HTERT RPE-1 (cell line): Measurements from ENCODE around the gene FOXP4.

ENCODE experiments used
- in situ Hi-C: fragments of 300-500 bp; cut with MboI; formaldehyde crosslinking; loops from 4 replicates; pipeline ENCODE4 v1.14.3; 2020; ENCODE audit warnings: low sequenced_read_pairs

Gene FOXP4

DNA sequence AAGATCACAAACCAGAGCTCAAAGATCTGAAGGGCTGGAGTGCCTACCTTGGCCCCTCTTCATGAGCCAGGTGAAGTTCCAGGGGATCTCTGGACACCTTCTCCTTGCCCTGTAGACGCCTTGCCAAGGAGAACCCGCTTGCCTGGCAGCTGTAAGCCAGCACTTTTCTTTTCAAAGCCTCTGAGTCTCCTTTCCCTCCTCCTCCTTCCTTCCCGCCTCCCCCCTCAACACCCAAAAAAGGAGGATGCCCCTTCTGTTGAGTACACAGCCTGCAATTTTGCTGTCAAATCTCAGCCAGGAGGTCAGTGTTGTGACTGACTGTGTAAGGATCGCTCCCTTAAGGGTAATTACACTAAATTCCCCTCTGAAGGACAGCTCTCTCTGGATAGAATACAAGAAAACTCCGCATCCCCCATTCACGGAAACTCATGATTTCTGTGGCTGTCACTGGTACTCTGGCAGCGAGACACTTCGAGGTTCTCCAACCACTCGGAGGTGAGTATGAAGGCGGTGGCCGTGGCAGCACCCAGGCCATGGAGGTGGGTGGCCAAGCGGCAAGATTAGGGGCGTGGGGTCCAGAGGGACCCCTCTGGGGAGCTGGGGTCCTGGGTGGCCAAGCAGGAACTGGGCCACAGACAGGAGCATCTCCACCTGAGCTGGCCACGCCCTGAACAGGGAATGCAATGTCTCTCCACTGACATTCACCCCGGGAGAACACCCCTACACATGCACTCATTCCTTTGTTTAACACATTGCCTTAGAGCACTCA, 23.2 kb upstream of the FOXP4 start:
- in situ Hi-C loops = no loop called here

DNA sequence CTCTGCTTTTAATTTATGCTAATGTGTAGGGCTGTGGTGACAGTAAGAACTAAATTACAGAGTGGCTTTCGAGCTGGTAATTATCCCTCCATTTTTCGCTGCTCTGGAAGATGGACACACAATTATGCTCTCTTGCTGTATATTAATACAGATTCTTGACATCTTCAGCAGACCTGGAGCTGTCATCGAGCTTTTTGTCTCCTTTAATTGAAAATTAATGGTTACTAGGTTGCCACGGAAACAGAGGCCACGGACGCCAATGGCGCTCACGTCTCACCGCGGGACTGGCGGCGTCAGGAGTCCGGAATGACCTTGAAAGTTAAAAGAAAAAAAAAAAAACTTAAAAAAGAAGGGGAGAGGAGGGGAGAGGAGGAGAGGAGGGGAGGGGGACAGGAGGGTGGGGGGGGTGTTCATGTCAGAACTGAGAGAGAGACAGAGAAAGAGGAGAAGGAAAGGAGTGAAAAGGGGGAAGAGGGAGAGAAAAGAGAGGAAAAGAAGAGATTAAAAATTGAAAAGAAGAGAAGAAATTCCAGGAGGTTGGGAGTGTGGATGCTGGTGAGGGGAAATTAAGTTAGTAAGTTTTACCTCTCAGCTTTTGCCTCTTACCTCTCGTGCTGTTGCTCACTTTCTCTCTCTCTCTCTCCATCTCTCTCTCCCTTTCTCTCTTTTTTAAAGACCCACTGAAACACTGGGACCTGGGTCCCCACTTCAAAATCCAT, 22.1 kb upstream of the FOXP4 start:
- in situ Hi-C loops = no loop called here

DNA sequence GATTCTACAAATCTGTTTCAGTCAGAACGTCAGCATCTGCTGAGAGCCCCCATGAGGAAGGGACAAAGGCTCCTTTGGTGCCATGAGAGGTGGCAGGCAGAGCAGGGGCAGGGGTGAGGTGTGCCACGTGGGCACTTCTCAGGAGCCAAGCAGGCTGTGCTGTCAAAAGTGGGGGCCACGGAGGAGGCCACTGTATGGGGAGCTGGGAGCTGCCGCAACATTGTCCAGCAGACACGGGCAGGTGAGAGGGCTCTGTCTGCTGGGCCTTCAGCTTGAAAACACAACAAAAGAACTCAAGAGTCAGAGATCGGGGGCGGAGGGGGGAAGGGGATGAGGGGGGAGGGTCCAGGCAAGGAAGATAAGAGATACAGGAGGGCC, 21.6 kb upstream of the FOXP4 start:
- in situ Hi-C loops = no loop called here

DNA sequence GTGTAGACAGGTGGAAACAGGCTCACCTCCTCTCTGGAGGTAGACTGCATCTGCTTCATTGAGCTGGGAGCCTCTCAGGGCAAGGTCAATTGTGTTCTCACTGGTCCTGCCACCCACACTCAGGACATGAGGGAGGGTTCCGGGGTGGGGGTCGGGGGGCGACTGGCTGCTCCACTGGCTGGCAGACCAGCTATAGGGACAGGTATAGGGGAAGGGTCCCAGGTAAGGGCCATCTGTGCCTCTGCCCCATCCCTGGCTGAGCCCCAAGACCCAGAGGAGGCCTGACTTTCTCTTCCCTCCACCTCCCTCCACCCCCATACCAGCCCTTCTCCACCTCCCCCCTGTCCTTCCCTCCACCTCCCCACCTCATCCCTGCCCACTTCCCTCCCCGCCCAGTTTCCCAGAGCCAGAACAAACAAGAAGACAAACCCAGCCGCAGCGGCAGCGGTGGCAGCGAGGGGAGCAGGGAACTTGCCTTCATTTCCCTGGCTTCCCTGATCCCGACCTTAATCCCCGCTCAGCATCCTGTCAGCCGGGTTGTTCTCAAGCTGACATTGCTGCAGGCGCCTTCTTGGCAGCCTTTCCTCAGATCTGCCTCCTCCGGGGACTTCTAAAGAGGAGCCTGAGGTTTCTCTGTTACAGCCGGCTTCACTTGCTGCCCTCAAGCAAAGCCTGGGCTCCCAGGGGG, 18.3 kb upstream of the FOXP4 start:
- in situ Hi-C loops = no loop called here

DNA sequence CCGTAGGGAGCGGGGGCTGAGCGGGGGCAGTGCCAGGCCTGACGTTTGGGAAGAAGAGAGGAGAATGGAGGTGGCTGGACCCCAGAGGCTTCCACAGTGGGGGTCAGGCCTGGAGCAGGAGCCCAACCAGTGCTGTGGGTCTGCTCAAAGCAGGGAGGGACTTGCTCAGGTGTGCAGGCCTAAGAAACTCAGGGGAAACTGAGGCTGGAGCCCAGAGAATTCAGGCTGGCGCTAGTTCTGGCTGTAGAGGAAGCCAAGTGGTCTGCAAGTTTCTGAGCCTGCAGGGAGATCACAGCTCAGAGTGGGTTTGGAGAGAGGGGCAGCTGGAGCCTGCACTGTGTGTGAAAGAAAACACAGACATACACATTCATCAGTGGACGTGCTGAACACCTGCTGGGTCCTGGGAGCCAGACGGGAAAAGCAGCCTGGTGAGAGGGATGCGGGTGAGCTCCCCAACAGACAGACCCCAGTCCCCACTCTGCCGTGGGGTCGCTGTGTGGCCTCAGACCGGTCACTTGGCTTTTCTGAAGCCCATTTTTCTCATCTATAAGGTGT, 17.7 kb upstream of the FOXP4 start:
- in situ Hi-C loops = no loop called here

DNA sequence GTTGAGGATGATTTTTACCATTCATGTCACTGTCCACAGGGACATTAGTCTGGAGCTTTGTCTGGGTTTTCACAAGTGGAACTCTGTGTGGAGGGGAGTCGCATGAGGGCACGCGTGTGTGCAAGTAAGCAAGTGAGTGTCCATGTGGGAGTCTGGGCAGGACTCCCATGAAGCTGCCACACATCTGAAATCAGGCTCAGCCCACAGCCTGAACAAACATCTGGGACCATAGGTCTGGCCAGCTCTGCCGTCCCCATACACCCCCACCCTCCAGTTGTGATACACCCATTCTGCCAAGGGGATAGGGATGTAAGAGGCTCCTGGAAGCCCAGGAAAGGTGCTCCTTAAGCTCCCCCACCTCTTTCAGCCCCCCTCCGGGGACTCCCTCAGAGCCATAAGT, 17.1 kb upstream of the FOXP4 start:
- in situ Hi-C loops = no loop called here

DNA sequence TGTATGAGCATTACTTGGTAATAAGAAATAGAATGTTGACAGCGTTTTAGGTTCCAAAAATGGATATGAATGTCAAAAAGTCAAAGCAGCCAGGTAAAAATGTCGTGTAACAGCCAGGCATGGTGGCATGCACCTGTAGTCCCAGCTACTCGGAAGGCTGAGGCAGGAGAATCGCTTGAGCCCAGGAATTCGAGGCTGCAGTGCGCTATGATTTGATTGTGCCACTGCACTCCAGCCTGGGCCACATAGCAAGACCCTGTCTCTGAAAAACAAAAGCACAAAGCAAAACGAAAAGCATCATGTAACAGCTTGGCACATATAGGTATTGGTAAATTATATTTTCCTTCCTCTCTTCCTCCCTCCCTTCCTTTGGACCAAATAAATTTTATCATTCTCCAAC, 16.2 kb upstream of the FOXP4 start:
- in situ Hi-C loops = no loop called here

DNA sequence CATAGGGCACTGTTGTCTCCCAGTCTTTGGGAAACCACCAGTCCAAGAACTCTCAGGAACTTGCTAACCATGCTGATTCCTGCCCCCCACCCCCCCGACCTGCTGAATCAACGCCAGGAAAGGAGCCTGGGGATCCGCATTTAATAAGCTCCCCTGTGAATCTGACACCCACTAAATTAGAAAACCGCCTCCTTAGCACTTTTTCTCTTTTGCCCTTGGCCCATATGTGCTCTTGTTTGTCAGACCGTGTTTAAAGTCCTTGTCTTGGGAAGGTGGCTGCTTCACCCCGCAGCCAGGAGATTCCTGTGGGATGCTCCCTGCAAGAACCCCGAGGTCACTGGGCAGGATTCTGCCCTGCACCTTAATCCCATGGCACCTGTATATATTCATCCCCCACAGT, 15.7 kb upstream of the FOXP4 start:
- in situ Hi-C loops = no loop called here

DNA sequence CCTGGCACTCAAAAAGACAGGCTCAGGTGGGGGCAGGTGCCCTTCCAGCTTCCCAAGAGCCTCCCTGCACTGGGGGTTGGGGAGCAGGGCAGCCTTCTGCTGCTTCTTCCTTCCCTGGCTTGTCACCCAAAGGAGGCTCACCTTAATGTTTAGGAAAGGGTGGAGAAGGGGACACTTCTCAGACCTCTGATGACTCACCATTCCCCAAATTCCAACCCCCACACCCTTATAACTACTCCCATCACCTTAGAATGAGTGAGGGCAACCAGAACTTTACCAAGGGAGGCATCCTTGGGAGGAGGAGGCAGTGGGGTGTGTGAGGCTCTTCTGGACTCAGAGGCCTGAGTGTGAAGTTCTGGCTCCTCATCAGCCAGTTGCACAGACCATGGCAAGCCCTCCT, 15.2 kb upstream of the FOXP4 start:
- in situ Hi-C loops = no loop called here

DNA sequence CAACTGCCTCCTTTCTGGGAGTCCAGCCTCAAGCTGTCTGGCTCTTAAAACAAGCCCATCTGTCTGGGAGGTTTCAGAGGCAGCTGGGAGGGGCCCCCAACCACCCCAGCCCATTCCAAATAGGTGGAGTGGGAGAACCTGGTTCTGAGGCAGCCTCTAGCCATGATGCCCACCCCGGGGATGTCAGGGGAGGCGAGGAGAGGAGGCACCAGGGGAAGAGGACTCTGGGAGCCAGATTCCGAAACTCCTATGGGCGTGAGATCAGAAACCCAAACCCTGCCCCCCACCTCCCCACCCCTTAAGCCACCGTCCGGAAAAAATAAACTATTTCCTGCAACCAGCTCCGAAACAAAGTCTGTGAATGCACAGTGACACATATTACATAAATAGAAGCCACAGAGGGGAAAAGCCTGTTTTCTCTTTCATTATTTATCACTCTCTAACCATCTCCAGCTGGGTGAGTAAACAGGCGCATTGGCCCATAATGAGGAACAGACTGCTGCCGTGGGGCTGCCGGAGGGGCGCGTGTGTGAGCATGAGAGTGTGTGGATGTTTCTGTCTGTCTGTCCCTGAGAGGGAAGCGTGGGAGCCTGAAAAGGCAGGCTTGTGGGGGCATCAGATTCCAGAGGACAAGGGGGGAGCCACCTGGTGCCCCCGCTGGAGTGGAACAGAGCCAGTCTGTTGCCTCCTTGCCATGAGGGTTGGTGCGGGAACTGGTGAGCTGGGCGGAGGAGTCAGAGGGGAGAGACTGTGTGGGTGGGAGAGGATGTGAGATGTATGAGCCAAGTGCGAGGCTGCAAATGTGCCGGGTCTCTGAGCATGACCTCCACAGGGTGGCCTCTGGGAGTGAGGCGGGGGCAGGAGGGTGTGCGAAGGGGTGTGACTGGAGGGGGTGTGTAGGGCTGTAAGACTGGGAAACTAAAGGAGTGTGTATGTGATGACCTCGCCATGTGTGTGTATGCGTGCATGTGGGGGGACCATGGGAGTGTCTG, 14.3 kb upstream of the FOXP4 start:
- in situ Hi-C loops = no loop called here

DNA sequence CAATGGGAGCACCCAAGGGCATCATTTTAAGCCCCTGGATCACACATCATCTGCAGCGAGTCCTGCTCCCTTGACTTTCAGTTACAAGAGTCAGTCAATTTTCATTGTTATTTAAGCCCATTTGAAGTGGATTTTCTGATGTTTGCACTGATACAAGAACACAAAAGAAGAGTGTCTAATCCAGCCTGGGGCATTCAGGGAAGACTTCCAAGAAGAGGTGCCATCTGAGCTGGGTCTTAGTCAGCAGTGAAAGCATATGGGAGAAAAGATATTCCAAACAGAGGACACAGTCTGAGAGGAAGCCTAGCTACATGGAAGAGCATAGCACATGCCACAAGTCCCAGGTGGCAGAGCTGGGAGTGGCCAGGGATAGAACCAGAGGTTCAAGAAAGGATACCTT, 10.4 kb upstream of the FOXP4 start:
- in situ Hi-C loops = no loop called here

DNA sequence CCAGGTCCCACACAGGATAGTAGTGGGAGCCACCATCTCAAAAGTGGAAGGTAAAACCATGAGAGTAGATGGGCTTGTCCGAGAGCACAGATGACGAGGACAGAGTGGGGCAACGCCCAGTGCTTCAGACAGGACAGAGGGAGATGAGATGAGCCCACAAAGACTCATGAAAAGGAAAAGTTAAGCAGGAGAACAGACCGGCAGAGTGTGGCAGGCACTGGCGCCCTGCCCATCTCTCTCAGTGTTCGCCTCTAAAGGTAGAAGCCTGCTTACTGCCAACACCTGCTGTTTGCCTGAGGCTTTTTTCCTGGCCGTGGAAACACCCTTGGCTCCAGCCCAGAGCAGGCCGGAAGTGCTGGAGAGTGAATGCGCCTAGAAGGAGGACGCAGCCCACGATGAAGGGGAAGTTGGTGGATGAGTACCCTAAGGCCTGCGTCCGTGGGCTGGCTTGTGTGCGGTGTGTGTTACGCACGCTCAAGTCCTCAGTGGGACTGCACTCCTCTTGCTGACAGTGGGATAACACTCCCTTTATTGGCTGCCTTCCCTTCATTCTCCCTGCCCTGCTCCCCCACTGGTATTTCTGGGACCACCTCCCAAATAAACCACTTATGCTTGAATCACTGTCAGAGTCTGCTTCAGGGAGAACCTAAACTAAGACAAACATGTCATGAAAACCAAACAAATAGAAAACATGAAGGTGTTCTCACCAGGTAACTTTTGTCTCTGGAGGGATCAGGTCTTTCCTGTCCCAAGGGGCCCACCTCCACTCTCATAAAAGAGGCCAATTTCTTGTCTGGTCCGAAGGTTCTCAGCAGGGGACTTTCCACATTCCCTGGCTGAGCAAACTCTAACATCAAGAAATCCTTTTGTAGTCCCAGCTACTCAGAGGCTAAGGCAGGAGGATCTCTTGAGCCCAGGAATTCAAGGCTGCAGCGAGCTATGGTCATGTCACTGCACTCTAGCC, 9.1 kb upstream of the FOXP4 start:
- in situ Hi-C loops = no loop called here

DNA sequence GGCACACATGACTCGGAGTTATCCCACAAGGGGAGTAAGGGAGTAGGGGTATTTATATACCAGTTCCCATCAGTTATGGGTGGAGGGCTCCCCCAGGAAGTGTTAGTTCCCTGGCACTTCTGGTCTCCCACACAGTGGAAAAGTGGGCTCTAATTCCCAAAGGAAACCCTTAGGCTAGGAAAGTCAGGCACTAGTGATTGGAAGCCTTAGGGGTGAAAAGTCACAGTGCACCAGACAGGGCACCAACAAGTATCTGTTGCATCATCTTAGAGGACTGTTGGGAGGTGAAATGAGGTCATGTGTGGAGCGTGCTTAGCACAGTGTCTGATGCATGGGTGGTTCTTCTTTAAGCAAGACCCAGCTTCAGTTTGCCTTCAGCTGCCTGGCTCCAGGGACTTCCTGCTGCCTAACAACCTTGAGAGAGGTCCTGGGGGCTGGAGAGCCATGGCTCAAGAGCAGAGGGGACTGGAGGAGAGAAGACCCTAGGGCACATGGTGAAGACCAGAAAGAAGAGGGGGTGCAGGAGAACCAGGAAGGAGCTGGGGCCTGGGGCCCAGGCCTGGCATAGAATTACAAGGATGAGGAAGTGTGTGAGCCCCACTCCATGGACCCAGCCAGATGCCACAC, 7.5 kb upstream of the FOXP4 start:
- in situ Hi-C loops = no loop called here

DNA sequence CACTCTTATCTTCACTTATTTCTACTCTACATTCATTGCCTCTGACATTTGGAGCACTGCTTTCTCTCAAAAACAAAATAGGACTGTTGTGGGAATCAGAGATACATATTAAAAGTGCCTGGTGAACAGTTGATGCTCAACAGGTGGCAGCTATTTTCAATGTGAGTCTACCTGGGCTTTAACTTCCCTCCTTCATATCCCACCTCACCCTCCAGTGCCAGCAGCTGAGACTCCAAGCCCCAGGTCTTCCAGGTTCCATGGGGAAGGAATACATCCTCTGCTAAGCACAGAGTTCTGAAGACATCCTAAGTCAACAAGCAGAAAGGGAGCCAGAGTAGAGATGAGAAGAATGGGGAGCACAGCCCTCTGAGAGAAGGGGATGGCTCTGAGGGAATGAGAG, 7.0 kb upstream of the FOXP4 start:
- in situ Hi-C loops = no loop called here

DNA sequence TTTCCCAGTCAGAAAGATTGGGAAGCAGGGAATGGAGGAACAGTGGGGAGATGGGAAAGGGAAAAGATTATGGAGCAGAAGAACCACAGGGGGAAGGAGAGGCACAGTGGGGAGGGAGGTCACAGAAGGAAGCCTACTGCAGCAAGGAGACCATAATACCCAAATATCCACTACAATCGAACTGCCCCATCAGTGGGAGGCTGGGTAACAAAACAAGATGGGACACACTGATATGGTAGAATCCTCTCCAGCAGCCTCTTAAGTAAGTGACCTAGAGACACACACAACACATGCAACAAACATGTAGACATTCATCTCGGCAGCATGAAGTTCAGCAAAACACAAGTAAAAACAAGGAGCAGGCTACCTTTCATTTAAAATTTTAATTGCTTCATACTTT, 4.8 kb upstream of the FOXP4 start:
- in situ Hi-C loops = no loop called here

DNA sequence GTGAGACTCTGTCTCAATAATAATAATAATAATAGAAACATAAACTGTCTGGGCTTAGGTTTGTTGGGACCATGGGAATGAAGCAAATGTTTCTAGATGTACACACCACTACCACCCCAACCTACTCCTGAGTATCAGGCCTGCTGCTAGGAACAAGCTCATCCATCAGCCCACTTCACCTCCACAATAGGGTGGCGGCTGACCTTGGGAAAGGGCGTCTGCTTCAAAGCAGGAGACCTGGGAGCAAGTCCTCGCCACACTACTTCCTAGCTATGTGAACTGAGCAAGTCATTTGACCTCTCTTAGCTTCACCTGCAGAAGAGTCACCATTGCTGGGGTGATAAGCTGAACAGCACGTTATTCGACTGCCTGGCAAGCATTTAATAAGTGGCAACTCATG, 3.1 kb upstream of the FOXP4 start:
- in situ Hi-C loops = no loop called here

DNA sequence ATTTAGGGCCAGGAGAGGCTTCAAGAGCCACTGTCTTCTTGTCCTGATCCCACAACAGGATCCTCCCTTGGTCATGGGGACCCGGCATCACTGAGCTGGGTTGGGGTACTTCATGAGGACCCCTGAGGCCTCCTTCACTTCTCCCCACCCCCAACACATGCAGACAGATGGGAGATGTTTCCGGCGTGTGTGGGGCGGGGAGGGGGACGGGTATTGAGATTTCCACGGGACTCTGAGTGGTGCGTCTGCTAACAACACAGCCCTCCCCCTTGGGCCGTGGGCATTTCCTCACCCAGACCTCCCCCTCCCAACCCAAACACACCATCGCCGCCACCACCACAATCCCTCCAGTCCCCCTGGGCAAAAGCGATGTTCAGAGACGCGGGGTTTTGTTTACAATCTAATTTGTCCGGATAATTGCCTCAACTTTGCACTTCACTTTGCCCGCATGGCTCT, 906 bp upstream of the FOXP4 start:
- in situ Hi-C loops = no loop called here

DNA sequence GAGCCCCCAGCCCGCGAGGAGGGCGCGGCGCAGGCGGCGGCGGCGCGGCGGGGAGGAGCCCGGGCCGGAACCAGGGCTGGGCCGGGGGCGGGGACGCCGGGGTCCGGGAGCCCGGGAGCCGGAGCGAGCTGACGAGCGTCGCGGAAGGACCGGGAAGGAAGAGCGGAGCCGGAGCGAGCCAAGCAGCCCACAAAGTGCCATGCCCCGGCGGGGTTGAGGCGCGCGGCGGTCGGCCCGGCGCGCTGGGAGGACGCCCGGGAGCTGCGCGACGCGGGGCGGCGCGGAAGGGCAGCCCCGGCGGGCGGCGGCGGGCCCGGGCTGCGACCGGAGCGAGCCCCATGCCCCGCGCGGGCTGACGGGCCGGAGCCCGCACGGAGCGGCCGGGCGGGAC, 289 bp downstream of the FOXP4 start:
- in situ Hi-C loops = no loop called here
